Measurements from ENCODE around the gene PRKD2.

DNA sequence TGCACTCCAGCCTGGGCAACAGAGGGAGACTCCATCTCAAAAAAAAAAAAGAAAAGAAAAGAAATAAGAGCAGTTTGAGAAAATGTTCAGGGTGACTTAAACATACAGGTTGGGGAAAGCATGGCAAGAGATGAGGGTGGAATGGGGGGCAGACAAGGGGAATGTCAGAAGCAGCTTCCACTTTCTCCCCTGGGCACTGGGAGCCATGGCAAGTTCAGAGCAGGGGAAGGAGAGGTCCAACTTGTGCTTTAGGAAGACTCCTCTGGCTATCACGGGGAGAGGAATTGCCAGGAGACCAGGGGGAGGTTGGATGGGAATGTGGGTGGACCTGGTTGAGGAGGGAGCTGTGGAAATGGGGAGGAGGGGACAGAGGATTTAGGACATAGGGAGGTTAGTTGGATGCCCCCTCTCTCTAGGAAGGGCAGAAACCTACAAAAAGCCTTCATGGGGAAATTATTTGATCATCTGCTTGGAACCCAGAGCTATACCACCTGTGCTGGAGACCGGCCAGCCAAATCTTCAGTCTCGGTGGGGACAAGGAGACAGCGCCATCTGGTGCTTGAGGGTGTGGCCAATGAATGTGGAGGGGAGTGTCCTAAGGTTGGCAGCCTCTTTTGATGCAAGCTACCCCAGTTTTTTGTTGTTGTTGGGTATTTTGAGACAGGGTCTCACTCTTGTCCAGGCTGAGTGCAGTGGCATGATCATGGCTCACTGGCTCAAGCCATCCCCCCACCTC is 36.7 kb upstream of the PRKD2 start:
- TF ChIP-seq EP300 (IDR thresholded peaks at IDR 0.05) (no peak), CTCF (IDR thresholded peaks at IDR 0.05) (peak; percentile 39 to 51 (median 46))

Data from tibial nerve (tissue), 4 donors.